GM18951 (cell line): ENCODE data around the gene LRRC49.

Experiments
- POLR2A ChIP-seq: IDR thresholded peaks from 4 replicates; pipeline ENCODE4 v1.6.1; 2011; ENCODE audit warnings: mild to moderate bottlenecking; ENCODE audit not compliant: insufficient read length, insufficient read depth; ENCODE audit errors: extremely low read depth
- in situ Hi-C: fragments of 300-500 bp; cut with MboI; formaldehyde crosslinking; loops from one replicate; pipeline ENCODE4 v1.12.0; 2022; ENCODE audit warnings: low sequenced_read_pairs, mixed read lengths, inconsistent platforms; ENCODE audit not compliant: unreplicated experiment

The LRRC49 gene

DNA sequence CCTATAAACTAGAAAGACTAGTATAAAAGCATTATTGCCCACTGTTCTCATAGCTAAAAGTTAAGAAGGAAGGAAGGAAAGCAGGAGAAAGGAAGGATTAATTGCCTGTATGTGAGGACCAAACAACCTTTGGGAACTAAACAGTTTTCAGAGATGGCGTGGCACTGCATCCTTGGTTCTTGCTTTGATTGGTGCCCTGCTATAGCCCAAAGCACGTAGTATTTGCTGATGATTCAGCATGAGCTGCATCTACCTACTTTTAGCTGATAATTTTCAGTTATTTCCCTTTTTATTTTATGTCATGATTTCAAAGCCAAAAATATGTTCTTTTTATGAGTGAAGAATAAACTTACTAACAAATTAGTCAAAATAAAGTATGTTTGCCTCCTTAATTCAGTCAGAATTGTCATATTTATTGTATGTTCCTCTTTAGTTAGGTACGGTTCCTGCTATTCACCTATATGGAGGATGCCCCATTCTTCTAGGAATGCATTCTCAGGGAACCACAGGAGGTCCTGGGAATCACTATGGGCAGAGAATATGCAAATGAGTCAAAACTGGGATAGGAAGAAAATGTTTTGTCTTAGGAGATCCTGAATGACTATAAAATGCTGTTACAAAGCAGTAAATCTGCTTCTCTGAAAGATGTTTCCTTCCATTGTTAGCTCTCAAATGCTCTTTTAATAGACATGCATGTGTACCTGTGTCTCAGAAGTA, 157.2 kb downstream of the LRRC49 start:
- no peak for TF ChIP-seq POLR2A
- in situ Hi-C loops, result no loop called here

DNA sequence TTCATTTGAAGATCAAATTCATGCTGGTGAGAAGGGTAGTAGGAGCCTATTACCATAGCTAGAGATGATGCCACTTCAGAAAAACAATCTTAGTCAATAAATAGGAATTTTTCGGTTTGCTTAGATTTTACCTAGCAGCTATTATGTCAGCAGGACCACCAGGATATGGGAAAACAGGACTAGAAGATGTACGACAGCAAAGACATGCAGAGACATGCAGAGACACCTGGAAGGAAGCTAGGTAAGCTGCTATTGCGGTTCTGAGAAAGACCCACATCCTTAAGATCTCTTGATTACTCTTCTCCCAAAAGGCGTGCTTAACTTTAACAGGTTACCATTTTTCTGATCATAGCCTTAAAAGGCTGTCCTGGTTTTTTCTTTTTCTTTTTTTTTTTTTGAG, 157.8 kb downstream of the LRRC49 start:
- in situ Hi-C loops, result no loop called here
- TF ChIP-seq POLR2A, result no peak

DNA sequence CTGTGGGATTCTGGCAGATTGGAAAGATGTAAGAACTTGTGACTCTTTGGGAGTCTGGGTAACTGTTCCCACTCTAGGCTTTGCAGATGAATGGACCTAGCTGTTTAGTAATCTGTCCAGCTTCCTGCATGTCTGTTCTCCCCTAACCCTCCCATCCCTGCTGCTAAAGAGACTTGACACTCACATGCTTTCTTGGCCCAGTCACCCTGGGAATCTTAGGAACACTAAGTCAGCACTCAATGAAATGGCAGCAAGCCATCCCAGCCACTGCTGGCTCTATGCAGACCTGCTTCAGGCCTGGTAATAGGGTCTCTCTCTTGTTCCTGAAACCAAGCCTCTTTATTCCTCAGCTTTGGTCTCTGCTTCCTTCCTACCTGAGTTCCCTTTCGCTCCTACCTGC, 158.9 kb downstream of the LRRC49 start:
- no peak for TF ChIP-seq POLR2A

DNA sequence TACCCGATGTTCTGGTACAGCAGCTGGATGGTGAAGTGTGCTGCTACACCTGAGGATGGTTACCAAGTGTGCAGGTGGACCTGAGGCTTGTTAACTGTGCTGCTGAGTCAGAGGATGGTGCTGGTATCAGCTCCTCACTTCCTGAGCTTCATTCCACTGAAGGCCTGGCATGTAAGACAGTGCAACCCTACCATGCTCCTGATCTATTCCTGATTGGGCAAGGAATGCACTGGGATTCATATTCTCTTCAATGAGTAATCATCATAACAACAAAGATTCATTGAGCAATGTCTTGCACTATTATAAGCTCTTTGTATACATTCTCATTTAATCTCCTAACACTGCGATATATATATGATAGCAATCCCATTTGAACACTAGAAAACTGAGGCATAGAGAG, 159.7 kb downstream of the LRRC49 start:
- in situ Hi-C loops, result no loop called here
- TF ChIP-seq POLR2A, result no peak

More for the DNA sequence above, 158.9 kb downstream of the LRRC49 start:
- in situ Hi-C loops, result no loop called here

DNA sequence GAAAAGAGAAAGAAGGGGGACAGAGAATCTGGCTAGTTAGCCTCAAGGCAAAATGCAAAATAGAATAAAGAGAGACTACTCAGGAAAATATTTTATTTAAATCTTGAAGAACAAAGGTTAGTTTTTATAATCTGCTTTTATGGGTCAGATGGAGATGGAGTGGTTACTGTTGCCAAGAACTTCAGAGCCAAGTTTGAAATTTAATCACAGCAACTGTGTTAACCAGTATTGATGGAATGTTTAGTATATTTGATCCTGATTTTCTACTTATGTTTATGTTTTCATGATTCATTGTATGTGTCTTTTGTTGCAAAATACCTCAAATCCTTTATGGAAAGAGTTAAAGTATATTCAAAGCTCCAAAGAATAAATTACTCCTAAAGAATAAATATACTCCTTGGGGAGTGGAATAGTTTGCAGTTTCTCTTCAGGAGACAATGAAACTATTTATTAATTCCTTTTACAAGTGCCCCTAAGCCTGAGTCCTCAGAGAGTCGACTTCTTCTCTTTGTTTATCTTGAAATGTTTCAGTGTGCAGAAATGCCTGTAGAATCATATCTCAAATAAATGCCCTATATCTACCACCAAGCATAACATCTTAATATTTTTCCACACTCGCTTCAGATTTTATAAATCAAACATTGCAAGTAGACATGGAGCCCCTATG, 161.8 kb downstream of the LRRC49 start:
- TF ChIP-seq POLR2A, result no peak
- in situ Hi-C loops, result no loop called here

DNA sequence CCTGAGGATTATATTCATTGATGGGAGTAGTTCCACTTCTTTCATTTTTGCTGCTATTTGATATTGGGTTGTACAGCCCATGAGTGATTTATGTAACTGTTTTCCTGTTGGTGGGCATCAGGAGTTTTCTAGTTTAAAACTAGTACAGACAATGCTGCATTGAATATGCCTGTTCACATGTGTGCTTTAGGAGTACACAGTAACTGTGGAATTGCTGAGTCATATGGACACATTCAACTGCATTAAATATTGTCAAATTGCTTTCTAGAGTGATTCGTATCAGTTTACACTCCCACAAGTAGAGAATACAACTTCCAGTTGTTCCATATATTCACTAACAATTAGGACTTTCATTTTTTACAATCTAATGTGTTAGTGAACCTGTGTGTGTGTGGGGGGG, 162.8 kb downstream of the LRRC49 start:
- in situ Hi-C loops, result no loop called here
- TF ChIP-seq POLR2A, result no peak

DNA sequence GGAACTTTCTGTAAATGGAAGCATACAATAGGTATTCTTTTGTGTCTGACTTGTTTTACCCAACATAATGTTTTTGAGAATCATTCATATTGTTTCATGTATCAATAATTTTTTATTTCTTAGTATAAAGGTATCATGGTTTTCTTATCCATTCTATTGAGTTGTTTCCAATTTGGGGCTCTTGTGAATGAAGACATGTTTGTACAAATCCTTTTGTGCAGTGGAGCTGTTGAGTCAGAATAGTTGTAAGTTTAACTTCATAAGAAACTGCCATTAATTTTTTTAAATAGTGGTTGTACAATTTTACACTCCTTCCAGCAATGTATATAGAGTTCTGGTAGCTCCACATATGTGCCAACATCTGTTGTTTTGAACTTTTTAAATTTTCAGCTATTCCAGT, 163.5 kb downstream of the LRRC49 start:
- no peak for TF ChIP-seq POLR2A
- in situ Hi-C loops, result no loop called here

DNA sequence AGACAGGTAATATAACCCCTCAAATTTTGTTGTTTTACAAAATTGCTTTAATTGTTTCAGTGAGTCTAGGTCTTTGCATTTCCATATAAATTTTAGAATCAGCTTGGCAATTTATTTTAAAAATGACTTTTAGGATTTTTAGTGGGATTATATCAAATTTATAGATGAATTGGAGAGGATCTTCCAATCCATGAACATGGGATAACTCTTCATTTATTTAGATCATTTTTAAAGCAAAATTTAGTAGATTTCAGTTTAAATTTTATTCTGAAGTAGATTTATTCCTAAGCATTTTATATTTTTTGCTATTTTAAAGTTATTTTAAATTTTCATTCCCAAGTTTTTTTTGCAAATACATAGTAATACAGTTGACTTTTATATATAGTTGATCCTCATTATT, 164.5 kb downstream of the LRRC49 start:
- no peak for TF ChIP-seq POLR2A
- in situ Hi-C loops, result no loop called here

DNA sequence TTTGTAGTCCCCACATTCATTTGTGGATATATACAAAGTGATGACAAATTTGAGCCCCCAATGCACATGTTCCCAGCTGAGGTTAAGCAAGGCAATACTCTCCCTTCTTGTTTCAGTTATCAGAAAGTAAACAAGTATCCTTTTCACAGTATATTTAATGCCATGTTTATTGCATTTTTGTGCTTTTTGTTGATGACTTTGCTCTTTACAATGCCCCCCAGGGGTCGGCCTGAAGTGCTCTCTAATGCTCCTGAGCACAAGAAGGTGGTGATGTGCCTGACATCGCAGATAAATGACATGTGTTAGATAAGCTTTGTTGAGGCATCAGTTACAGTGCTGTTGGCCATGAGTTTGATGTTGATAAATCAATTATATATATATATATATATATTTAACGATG, 165.0 kb downstream of the LRRC49 start:
- no peak for TF ChIP-seq POLR2A
- in situ Hi-C loops, result no loop called here

DNA sequence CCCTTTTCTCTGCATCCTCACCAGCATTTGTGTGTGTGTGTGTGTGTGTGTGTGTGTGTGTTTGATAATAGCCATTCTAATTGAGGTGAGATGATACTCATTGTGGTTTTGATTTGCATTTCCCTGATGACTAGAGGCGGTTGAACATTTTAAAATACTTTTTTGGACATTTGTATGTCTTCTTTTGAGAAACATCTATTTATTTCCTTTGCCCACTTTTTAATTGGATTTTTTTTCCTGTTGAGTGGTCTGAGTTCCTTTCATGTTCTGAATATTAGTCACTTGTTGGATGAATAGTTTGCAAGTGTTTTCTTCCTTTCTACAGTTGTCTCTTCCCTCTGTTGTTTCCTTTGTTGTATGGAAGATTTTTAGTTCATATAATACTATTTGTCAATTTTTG, 168.4 kb downstream of the LRRC49 start:
- in situ Hi-C loops, result no loop called here
- no peak for TF ChIP-seq POLR2A

DNA sequence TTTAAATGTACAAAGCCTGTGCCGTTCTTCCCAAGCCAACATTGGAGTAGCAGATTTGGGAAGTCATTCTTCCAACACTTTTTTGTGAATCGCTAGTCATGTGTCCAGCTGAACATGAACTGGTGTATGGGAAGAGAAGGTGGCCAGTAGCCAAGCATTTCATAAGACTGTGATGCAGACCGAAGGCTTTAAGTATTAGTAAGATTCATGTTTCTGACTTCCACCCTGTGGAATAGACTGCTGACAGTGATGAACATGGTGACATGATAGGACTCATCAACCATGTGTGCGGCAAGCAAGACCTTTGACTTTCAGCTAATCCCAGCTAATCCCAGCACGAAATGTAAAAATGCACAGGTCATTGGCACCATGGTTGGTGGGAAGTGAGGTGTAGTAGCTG, 174.4 kb downstream of the LRRC49 start:
- in situ Hi-C loops, result no loop called here
- TF ChIP-seq POLR2A, result no peak

DNA sequence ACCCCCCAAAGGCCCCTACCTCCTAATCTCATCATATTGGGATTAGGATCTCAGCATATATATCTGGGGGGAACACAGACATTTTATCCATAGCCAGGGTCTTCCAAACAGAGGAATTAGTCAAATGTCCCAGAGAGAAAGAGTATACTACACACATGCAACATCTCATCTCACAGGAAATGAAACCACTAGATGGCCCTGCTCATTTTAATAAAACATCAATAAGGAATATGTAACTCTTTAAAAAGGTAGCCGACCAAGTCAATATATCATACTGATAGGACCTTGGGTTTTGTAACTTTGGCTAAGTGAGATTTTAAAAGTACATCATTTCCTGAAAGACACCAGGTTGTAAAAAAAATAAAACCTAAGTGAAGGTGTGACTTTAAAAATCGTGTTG, 177.1 kb downstream of the LRRC49 start:
- no peak for TF ChIP-seq POLR2A
- in situ Hi-C loops, result no loop called here

DNA sequence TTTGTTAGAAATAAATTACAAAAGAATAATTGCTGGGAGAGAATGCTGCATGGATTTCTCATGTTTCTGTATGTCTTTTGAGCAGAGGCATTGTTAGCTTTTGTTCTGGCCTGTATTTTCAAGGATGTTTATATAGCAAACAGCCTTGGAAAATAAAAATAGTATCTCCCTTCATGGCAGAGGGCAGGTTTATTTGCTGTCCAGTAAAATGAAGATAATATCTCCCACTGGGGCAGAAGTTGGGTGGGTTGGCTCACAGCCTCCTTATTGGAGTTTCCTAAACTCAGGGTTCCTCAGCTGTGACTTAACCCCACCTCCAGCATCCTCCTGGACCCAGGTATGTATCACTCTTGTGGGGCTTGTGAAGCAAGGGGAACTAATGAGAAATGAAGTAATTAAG, 178.9 kb downstream of the LRRC49 start:
- no peak for TF ChIP-seq POLR2A
- in situ Hi-C loops, result no loop called here

DNA sequence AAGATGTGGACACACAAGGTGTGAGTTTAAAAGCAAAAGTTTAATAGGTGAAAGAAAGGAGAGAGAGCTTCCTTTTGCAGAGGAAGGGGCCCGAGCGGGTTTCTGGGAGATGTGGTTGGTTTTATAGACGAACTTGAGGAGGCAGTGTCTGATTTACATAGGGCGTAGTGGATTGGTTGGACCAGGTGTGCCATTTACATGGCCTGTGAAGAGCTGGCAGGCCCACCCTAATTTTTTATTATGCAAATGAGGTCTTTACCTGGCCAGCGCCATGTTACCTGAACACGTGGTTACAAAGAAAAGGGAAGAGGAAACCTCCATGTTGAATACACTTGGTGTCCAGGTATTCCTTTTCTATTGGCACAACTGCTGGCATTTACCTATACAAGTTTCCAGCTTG, 179.8 kb downstream of the LRRC49 start:
- in situ Hi-C loops, result no loop called here
- no peak for TF ChIP-seq POLR2A
